ENCODE data around the gene FBXW11.
A peak's percentile ranks its signal among the peaks of the same experiment; 100 is the strongest.

Gene FBXW11

DNA sequence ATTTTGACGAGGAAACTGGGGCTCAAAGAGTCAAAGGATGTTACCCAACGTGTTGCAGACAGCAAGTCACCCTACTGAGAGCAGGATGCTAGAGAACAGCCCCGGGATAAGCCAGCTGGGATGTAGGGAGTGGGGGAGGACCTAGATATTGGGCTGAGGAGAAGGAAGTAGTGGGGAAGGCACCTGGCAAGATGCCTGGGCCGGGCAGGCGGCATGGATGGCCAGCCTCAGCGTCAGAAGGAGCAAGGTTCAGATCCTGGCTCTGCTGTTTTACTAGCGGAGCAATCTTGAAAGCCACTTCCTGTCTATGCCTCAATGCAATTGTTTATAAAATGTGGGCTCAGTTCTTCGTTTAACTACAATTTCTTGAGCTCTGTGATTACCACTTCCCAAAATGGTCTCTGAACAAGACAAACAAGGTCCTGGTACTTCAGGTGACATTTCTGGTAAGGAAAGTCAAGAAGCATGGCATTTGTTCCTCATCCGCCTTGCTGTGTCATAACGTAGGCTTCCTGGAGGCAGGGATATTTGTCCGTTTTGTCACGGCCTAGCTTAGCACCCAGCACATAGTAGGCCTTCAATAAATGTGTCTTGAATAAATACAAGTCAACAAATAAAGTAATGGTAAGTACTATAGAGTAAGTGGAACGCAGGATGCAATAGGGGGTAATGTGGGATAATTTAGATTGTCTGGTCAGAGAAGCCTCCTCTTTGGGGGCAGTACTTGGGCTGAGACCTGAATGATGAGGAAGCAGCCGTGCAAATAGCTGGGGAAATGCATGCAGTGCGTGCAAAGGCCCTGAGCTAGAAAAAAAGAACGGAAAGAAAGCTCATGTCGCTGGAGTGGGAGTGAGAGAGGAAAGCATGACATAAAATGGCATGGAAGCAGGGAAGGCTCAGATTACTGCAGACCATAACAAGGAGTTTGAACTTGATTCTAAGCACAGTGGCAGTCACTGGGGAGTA lies 150.4 kb downstream of the FBXW11 start:
- no peak for DNase-seq

DNA sequence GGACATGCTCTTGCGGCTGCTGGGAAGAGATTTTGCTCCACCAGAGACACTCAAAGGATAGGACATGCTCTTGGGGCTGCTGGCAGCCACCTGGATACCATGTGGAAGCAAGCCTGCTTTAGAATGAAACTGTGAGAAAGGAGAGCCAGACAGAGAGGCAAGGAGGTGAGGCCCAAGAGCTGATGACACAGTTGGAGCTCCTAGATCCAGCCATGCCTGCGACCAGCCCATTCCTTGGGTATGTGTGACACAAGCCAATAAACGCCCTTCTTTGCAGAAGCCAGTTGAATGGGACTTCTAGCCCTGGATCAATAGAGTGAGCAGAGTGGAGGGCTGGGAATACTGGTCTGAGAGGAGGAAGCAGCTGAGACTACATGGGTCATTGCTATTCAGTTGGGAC lies 151.2 kb downstream of the FBXW11 start:
- DNase-seq, result no peak

DNA sequence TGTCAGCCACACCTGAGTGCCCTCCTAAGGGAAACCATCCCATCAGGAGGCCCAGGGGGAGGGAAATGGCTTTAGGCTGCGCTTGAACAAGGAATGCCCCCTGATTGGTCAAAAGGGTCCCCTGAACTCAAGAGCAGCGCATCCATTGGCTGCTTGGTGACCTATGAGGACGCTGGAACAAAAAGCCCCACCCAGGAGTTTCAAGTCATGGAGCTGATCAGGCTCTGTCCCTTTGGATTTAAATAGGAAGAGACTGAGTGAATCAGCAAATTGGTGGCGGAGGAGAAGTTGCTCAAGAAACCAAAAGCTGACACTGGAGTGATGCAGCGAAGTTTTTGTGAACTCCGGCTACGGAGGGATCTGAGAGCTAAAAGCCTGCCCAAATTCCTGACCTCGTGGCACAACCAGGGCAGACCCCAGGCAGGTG lies 154.2 kb downstream of the FBXW11 start:
- no peak for DNase-seq

DNA sequence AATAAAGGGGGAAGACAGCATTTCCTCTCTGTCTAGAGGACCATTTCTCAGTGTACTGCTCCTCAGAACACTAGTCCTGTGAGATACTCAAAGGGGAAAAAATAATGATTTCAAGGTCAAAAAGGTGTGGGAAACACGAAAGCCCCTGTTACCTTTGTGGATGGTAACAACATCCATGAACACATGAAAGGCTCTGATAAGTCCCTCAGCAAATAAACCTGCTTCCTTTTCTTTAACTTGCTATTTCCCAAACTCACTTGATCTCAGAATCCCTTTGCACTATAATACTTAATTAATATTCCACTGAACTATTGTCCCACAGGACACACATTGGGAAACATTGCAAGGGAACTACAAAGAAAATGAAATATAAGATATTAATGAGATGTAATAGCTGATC lies 155.2 kb downstream of the FBXW11 start:
- no peak for DNase-seq

DNA sequence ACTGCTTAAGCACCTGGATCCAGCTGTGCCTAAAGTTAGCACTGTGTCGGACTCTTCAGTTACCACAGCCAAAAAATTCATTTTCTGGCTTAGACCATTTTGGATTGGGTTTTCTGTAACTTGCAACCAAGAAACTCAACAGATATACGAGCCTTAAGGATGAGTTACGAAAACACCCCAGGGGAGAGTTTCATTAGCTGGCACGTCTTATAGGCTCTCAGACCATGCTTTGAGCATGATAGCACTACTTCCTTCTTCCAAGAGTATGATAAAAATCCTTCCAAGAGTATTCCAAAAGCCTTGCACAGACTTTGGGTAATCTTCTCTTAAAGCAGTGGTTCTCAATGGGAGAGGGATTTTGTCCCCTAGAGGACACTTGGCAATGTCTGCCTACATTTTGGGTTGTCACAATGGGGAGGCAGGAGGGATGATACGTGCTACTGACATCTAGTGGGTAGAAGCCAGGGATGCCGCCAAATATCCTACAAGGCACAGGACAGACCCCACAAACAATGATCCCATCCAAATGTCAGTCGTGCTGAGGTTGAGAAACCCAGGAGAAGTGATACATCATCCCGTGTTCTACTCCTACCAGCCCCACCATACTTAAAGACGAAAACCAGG lies 156.0 kb downstream of the FBXW11 start:
- DNase-seq, result peak; percentile 10

DNA sequence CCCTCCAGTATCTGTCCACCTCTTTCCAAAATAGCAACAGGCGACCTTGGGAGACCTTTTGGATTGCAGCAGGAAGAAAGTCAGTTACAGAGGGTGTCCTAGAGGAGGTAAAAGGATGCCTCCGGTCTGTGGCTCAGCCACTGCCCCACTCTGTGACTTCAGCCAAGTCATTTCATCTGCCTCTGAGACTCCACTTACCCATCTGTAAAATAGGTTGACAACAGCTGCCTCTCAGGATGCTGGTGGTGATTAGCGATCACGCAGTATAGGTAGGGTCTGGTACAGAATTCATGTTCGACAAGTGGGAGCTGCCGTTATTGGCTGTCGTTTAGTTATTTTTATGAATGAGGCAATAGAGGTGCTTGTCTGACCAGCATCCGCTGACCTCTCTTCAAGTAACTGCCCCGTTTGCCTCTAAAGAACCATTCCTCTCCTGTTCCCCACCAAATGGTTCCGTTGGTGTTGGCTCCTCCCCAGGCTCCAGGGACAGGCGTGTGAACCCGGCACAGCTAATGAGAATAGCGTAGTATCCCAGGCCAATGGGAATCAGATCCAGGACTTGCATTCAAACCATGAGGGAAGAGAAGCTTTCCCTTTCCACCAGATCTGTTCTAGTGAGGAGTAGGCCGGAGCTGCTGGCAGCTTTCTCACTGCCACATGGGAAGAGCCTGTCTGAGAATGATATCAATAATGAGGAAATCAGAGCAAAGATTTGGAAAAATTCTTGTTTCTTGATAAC lies 156.7 kb downstream of the FBXW11 start:
- no peak for DNase-seq

DNA sequence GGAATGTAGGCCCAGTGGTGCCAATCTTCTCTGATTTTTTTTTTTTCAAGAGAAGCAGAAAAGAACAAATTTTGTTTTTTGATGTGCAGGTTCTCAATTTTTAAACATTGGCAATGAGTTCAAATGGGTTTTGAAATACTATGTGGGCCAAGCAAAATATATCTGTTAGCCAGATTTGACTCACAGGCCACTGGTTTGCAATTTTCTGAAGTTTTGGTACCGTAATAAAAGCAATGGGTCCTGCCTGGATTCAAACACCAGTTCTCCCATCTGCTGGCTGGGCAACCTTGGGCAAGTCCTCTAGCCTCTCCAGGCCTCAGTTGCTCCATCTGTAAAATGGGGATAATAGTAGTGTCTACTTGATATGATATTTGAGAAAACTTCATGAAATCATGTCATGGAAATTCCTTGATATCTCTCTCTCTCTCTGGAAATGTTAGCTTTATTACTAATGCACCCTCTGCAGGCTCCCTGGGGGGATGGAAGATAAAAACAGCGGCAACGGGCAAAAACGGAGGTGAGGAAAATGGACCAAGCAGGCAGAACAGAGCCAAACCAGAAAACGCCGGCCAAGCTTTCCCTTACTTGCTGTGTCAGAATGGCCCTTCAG lies 157.4 kb downstream of the FBXW11 start:
- no peak for DNase-seq

DNA sequence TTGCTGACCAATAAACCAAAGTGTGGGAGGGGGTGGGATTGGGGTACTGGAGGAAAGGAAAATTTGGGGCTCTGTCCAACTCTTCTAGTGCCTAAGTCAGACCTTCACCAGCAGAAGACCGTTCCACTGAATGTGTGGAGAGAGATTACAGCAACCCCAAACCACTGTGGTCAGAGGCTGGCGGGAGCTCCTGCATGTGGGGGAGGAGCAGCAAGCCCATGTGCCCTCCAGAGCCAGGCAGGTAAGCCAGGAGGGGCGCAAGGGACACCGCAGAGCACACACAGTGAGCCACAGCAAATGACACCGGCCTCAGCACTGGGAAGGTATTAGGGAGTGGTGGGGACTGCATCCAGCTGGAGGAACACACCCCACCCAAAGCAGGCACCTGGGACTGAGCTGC lies 158.0 kb downstream of the FBXW11 start:
- no peak for DNase-seq

DNA sequence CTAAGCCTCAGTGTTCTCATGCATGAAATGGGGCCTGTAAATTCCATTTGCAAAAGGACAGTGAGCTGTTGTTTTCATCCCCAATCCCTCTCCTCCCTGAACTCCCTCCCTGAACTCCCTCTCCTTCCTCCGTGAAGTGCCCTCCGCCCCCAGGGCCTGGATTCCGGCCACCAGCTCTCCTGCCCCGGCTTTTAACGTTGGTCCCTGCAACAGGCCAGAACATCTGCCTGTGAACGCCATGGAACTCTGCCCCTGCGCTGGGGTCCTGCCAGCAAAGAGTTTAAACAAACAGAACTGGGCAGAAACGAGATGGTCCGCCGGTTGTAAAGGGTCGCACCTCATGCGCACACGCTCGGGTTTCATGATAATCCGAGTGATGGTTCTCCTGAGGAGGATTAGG lies 158.4 kb downstream of the FBXW11 start:
- no peak for DNase-seq

DNA sequence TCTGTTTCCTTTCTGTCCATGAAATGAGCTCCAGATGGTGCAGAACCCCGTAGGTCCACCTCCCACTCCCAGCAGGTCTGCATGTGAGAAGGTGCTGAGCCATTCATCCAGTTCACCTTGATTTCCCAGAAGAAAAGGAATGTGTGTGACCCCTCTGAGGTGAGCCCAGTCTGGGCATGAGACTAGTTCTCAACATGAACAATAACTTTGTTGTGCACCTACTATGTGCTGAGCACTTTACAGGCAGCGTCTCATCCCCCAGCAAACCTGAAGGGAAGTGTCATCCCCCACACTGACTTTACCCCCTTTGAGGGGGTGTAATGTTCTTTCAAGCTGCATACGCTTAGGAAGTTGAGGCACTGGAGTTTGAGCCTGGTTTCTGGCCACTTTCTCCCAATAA lies 159.4 kb downstream of the FBXW11 start:
- DNase-seq, result no peak

DNA sequence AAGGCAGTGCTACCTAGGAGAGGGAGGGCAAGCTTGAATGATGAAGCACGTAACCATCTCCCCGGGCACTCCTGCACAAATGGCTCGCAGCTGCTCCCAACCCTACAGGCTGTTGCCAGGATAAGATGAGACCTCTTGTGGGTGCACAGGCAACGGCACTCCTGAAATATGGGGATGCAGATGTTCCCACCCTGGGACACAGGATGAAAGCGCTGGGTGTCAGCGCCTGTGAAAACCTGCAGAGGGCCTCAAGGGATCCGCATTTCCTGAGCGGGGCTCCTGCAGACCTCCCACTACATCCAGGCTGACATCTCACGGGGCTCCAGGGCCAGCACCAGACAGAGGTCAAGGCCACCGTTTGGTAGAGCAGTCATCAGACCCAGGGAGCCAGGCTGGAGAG lies 160.1 kb downstream of the FBXW11 start:
- DNase-seq, result peak; percentile 10

DNA sequence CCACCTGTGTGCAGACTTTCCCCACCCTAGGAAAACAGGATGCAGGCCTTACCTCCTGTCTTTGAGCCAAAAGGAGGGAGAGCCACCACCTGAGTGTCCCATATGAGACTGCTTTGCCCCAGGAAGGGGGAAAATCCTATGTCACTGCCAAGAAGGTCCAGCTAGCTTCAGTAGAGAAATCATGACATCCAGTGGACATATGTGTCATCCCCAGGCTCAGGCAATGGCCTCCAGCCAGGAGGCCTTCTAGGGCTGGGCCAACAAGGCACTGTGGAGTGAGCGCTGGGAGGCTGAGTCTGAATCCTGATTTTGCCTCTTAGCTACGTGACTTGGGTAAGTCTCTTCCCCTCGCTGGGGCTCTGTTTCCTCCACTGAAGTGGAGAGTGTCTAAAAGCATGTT lies 160.6 kb downstream of the FBXW11 start:
- DNase-seq, result no peak

DNA sequence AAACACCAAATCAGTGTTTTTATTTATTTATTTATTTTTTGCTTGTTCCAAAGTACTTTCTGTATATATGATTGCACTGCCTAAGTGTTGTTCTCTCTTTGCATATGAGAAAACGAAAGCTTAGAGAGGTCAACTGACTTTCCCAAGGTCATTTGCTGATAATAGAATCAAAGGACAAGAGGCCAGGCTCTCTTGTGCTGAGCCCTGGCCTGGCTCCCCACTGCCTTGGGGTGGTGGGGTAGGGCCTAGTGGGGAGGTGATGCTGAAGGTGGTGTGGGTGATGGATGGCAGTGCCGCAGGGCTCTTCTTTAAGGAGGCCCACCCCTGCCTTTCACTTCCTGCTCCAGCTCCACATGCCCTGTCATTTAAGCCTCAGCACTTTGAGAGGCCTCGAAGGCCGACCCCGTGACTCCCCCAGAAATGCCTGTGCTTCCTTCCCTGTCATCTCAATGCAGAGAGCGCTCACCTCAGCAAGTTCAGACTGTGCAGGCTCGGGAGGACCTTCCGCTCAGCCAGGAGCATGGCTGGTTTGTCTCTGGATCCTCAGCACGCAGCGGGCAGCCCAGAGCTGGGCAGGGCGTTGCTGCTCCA lies 161.3 kb downstream of the FBXW11 start:
- DNase-seq, result no peak

DNA sequence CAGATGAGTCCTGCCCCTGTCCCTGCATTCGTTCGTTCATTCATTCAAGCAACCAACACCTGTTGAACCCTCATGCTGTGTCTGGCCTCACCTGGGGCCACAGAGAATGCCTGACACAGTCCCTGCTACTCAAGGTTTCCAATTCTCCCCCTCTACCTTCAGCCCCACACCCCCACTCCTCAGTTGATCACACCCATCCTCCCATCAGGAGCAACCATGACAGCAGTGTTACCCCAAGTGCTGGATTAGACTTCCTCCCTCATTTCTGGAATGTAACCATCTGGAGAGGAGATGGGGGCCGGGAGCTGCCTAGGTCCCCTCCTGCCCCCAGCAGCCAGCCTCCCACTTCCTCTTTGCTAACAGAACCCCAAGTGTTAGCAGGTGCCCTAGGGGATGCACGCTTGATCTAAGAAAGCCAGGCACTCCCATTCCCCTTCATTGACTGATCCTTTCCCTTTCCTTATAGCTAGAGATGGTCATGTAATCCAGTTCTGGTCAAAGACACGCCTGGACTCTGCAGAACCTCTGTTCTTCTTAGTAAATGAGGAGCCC lies 163.6 kb downstream of the FBXW11 start:
- DNase-seq, result no peak

DNA sequence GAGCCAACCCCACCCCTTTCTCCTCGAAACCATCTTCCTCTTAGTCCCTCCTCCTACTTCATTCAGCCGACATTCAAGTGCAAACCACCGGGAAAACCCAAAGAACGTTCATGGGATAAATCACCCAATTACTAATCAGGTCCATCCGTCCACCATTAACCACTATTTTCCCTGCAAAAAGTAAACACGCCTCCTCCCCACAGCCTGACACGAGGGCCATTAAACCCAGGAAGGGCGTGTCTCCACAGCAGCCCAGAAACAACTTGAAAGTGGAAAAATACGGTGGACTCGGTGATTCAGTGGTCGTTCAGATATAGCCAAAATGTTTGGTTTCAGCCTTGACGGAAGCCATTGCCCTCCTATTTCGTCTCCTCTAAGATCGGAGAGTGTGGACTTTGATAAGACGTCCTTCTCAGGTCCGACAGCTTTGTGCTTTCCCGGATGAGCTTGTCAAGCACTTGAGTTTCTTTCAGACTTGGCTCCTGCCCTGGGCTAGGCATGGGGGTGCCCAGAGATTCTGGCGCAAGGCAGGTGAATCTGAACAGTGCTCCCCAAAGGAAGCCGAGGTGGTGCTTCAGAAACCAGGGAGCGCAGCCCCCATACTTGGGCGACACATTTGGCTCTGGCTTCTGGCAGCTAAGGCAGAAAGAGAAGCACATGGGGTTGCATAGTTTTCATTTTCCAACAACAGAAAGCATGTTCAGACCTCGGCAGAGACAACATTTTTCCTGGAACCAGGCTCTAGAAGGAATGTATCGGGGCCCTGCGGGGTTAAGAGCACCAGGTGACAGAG lies 164.3 kb downstream of the FBXW11 start:
- no peak for DNase-seq

DNA sequence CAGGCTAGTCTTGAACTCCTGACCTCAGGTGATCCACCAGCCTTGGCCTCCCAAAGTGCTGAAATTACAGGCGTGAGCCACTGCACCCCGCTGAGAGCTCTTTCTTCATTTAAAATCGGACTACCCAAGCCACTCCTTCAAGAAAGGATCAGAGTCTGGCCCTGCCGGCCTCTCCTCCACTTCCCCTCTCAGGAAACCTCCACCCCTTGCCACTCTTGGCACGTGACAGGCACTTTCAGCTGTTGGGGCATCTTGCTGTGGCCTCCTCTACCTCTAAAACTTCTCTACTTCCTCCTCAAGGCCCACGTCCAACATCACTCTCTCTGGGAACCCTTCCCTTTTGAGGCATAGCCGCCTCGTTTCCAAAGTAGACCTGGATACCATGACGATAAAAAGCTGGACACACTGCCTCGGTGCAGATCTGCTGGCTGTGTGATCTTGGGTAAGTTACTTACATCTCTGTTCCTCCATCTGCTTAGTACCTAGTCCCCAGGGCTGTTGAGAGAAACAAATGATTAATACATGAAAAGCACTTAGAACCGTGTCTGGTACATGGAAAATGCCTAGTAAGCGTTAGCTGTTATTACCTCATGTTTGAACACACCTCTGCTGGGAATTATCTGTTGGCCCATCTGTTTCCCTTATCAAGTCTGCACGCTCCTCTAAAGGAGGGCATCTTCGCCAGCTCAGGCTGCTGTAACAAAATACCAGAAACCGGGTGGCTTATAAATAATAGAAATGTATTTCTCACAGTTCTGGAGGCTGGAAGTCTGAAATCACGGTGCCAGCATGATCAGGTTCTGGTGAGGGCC lies 165.5 kb downstream of the FBXW11 start:
- DNase-seq, result peak; percentile 67

DNA sequence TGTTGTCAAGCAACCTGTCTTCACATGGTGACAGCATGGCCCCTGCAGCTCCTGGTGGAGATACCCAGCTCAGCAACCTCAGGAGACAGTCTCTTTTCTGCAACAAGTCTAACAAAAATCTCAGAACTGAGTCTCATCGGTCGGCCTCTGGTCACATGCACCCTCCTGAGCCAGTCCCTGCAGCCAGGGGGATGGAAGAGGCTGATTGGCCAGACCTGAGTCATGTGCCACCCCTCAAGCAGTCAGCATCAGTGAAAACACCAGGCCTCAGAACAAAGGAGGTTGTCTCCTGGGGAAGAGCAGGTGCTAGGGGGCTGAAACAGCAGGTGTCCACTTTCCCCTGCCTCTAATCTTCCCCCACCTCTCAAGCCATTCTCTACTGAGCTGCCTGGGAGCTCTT lies 166.4 kb downstream of the FBXW11 start:
- DNase-seq, result peak; percentile 21

DNA sequence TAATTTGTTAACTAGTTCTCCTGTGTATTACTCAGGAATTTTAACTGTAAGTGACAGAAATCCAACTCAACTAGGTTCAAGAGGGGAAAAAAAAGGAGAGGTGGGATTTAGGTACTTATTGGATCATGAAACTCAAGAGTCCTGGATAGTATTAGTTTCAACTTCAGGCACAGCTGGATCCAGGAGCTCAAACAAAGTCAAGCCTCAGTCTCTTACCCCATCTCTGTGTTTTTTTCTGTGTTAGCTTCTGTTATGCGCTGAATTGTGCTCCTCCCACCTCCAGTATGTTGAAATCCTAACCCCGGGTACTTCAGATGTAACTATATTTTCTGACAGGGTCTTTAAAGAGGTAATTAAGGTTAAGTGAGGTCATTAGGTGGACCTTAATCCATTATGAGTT lies 167.3 kb downstream of the FBXW11 start:
- DNase-seq, result no peak

DNA sequence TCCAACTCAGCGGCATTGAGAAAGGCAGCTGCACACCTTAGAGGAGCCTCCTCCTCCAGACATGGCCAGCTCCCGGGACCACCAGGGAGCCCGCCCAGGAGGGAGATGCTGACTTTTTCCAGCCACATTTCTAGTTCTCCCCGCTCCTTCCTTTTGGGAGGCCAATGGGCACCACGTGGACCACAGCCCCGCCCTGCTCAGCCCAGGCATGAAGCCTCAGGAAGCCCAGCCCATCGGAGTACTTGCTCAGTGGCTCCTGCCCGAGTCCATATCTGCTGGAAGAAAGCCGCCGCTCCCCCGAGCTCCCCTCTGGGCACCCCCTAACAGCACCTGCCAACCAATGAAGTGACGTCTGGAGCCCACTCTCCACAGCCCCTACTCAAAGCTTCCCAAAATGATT lies 168.4 kb downstream of the FBXW11 start:
- no peak for DNase-seq

DNA sequence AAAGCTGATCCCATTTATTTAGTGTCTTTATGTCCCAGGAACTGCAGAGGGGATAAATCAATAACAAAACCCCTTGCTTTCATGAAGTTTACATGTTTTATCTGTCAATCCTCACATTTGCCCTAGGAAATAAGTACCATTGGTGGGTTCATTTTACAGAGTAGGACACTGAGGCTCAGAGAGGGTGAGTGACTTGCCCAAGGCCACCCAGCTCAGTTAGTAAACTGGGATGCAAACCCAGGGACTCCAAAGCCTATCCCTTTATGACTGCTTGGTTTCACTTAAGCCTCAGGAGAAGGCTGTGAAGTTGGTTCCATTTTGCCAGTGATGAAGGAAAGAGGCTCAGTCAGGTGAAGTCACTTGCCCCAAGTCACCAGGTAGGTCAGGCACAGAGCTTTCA lies 168.9 kb downstream of the FBXW11 start:
- DNase-seq, result no peak

DNA sequence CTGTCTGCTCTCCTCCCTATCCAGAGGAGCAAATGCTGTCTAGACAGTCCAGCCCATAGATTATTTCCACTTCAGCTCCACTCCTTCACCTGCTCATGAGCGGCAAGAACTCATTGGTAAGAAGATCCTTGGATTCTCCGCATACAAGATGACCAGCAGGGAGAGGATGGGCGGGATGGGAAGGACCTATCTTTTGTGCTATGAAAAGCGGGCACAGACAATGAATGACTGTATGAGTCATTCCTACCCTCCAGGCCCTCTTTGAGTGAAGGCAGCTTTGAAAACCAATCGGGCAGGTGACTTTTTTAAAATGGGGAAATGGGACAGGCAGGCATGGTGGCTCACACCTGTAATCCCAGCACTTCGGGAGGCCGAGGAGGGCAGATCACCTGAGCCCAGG lies 171.4 kb downstream of the FBXW11 start:
- no peak for DNase-seq

Measured in NCI-H524 treated with DMSO at 0.1 percent for 48 hours (cell line).